ENCODE measurements around the gene EMILIN2. TPM values are rescaled to one million over a fixed set of nuclear protein-coding genes. Genes with fewer than 3 reads are reported as not detected.

The EMILIN2 gene
- total RNA-seq, 2 experiments from 2014 or later, result 0.15 to 1.4 TPM

- H3K4me1 ChIP-seq (ENCODE audit: insufficient read depth, low read length, poor library complexity, severe bottlenecking), result peaks cover 8% of the 10 kb centered on the region
- TF ChIP-seq EZH2phosphoT487 (IDR thresholded peaks at IDR 0.05; ENCODE audit: borderline replicate concordance, low read depth, low read length), result no peak
- no peak for TF ChIP-seq CTCF (conservative IDR thresholded peaks at IDR 0.05; ENCODE audit: low read length)
- no peaks in the 10 kb centered on the region for H3K36me3 ChIP-seq (ENCODE audit: insufficient read depth, low read length)
- no peak for DNase-seq (ENCODE audit: low spot score)
- no peaks in the 10 kb centered on the region for H4K20me1 ChIP-seq (ENCODE audit: insufficient read depth, low read length)
- no peaks in the 10 kb centered on the region for H3K79me2 ChIP-seq (ENCODE audit: insufficient read depth, low read depth, low read length)
- H3K4me3 ChIP-seq (ENCODE audit: low read depth, low read length, poor library complexity, severe bottlenecking), result no peak overlapping the region
- POLR2A ChIA-PET, result no interaction called here
- H3K27ac ChIP-seq (ENCODE audit: low read depth, low read length, poor library complexity, severe bottlenecking), result no peak overlapping the region
- BruUV-seq (replicated peaks), result no TSS peak
- CTCF ChIA-PET (ENCODE audit: unreplicated experiment), result no interaction called here
- H3K4me2 ChIP-seq (ENCODE audit: low read length), result no peak overlapping the region
- H3K9me2 ChIP-seq (ENCODE audit: insufficient read depth, low read length), result no peaks in the 10 kb centered on the region
- no peaks in the 10 kb centered on the region for H3K9me3 ChIP-seq (ENCODE audit: low read length)
- intact Hi-C loops (cut with micrococcal nuclease; ENCODE audit: unreplicated experiment), result no loop called here
- H2AFZ ChIP-seq (ENCODE audit: low read length), result no peak overlapping the region
Measured at GRCh38 chr18:2839202-2839601, 7.6 kb upstream of the EMILIN2 start.

DNA sequence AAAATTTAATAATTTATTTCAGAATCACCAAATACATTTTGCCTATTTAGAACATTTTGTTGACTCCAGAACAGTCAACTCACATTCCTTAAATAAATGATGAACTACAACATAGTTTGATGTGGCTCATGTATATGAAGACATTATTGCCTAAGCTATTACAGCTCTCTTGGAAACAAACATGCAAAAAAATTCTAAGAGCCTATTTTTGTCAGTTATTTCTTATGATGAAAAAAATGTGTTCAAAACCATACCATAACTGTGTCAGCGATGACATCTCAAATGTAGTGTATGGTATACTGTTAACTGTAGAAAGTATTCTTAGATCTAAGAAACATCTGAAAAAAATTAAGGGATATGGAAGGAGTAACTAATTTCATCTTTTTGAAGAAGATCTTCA lies 6.3 kb upstream of the EMILIN2 start:
- BruUV-seq (replicated peaks), result no TSS peak

More for the DNA sequence above, 6.3 kb upstream of the EMILIN2 start:
- H3K36me3 ChIP-seq (ENCODE audit: insufficient read depth, low read length), result no peaks in the 10 kb centered on the region
- H3K4me2 ChIP-seq (ENCODE audit: low read length), result no peak overlapping the region
- H3K4me1 ChIP-seq (ENCODE audit: insufficient read depth, low read length, poor library complexity, severe bottlenecking), result peaks cover 8% of the 10 kb centered on the region
- no peaks in the 10 kb centered on the region for H3K9me3 ChIP-seq (ENCODE audit: low read length)
- no peak overlapping the region for H2AFZ ChIP-seq (ENCODE audit: low read length)
- H3K27ac ChIP-seq (ENCODE audit: low read depth, low read length, poor library complexity, severe bottlenecking), result no peak overlapping the region
- H3K9me2 ChIP-seq (ENCODE audit: insufficient read depth, low read length), result no peaks in the 10 kb centered on the region
- CTCF ChIA-PET (ENCODE audit: unreplicated experiment), result no interaction called here
- no peak for TF ChIP-seq EZH2phosphoT487 (IDR thresholded peaks at IDR 0.05; ENCODE audit: borderline replicate concordance, low read depth, low read length)
- TF ChIP-seq CTCF (conservative IDR thresholded peaks at IDR 0.05; ENCODE audit: low read length), result no peak
- H3K4me3 ChIP-seq (ENCODE audit: low read depth, low read length, poor library complexity, severe bottlenecking), result no peak overlapping the region
- POLR2A ChIA-PET, result interaction anchor here (1.4 kb wide), 1 partner anchor 15 kb away, joined by 3 read pairs; no protein-coding TSS in a partner anchor
- no peaks in the 10 kb centered on the region for H4K20me1 ChIP-seq (ENCODE audit: insufficient read depth, low read length)
- DNase-seq (ENCODE audit: low spot score), result no peak
- intact Hi-C loops (cut with micrococcal nuclease; ENCODE audit: unreplicated experiment), result no loop called here
- H3K79me2 ChIP-seq (ENCODE audit: insufficient read depth, low read depth, low read length), result no peaks in the 10 kb centered on the region
